HL-60/S4 treated with retinoic acid at 250 ng/mL for 4 days and 3 days (cell line): ENCODE results near the gene PTGDR.

Experiments used
- in situ Hi-C: fragments of 300-500 bp; cut with MboI; formaldehyde crosslinking; loops from 2 replicates; pipeline ENCODE4 v1.7.0; 2022; ENCODE audit warnings: low sequenced_read_pairs

Gene PTGDR

GRCh38 chr14:52307905-52308304 is 40.4 kb downstream of the PTGDR start:
- in situ Hi-C loops = no loop called here

- in situ Hi-C loops = no loop called here
Observed at GRCh38 chr14:52310541-52310940, 43.0 kb downstream of the PTGDR start.

- in situ Hi-C loops = no loop called here
Observed at GRCh38 chr14:52312931-52313355, 45.4 kb downstream of the PTGDR start.

- in situ Hi-C loops = no loop called here
Observed at GRCh38 chr14:52313462-52313861, 46.0 kb downstream of the PTGDR start.

- in situ Hi-C loops = no loop called here
Observed at GRCh38 chr14:52313903-52314594, 46.6 kb downstream of the PTGDR start, which contains the start of gene PTGER2. Gene PTGER2, plus strand, starts transcription at chr14:52314312. Its CDS starts 237 bp downstream, at chr14:52314549.

- in situ Hi-C loops = no loop called here
Observed at GRCh38 chr14:52314595-52315354, 47.3 kb downstream of the PTGDR start.

- in situ Hi-C loops = no loop called here
Observed at GRCh38 chr14:52315355-52315718, 47.8 kb downstream of the PTGDR start.

GRCh38 chr14:52318062-52318461 is 50.6 kb downstream of the PTGDR start:
- in situ Hi-C loops = no loop called here

GRCh38 chr14:52318826-52319645 is 51.5 kb downstream of the PTGDR start:
- in situ Hi-C loops = no loop called here

- in situ Hi-C loops = no loop called here
Observed at GRCh38 chr14:52319919-52320318, 52.4 kb downstream of the PTGDR start.

- in situ Hi-C loops = no loop called here
Observed at GRCh38 chr14:52325126-52325525, 57.6 kb downstream of the PTGDR start.

GRCh38 chr14:52325630-52326029 is 58.1 kb downstream of the PTGDR start:
- in situ Hi-C loops = no loop called here
